Measurements from ENCODE around the gene NRN1L. TPM values are rescaled to one million over a fixed set of nuclear protein-coding genes. Genes with fewer than 3 reads are reported as not detected.

NRN1L gene
- total RNA-seq, 1 donor from 2014 or later, result not detected

DNA sequence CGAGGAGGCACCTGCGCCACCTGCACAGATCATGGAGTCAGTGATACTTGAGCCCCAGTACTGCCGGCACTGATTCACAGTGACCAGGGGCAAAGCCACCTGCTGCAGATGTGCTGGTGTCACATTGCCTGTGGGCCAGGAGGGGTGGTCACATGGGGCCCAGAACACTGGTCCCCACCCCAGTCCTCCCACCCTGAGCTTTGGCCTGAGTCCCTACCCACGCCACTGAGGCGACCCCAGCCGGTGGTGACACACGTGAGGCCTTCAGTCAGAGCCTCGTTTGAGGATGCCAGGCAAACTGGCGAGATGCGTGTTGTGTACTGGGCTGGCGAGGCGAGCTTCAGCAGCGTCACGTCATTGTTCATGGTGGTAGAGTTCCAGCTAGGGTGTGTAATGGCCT, 45.5 kb downstream of the NRN1L start:
- H3K27me3 Mint-ChIP-seq (ENCODE audit: low read depth), result no peaks in the 10 kb centered on the region
- no peaks in the 10 kb centered on the region for H3K9me3 Mint-ChIP-seq
- H3K4me1 Mint-ChIP-seq (ENCODE audit: low read depth), result peaks cover 7% of the 10 kb centered on the region
- no peak overlapping the region for H3K4me3 Mint-ChIP-seq (ENCODE audit: low read depth)
- no peak overlapping the region for H3K27ac Mint-ChIP-seq
- no peak for DNase-seq (ENCODE audit: low spot score)
- intact Hi-C loops (cut with micrococcal nuclease), result loop anchor here (10.0 kb wide), 1 partner anchor 405 kb away; the partner anchor contains the start of gene RIPOR1
- H3K36me3 Mint-ChIP-seq (ENCODE audit: low read depth), result peaks cover 52% of the 10 kb centered on the region

DNA sequence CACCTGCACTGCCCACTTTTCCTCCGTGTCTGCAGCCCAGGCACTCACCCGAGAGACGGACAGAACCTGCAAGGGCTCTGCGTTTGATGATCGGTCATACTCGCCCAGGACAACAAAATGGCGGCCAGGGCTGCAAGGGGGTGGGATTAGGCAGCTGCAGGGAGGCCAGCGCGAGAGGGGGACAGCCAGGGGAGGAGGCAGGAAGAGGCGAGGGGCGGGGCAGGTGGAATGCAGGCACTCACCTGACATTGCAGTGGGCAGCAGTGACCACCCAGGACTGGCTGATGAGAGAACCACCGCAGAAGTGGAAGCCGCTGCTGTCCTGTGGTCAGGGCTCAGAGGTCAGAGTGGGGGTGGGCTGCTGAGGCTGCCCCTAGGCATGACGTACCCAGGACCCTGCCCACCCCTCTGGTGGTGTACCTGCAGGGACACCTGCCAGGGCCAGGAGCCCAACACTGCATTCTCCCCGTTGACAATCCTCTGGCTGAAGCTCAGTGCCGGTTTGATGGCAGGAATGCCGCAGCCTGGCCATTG, 46.1 kb downstream of the NRN1L start:
- H3K36me3 Mint-ChIP-seq (ENCODE audit: low read depth), result peaks cover 58% of the 10 kb centered on the region
- peaks cover 11% of the 10 kb centered on the region for H3K4me1 Mint-ChIP-seq (ENCODE audit: low read depth)

GRCh38 chr16:67931712-67932461, 47.2 kb downstream of the NRN1L start, which contains the start of gene CTRL:
Gene CTRL (minus strand): TSS chr16:67931862. CDS start chr16:67931852, 10 bp downstream.
- H3K9me3 Mint-ChIP-seq, result no peaks in the 10 kb centered on the region
- H3K27me3 Mint-ChIP-seq (ENCODE audit: low read depth), result no peaks in the 10 kb centered on the region
- peaks cover 12% of the 10 kb centered on the region for H3K4me1 Mint-ChIP-seq (ENCODE audit: low read depth)
- DNase-seq (ENCODE audit: low spot score), result no peak
- H3K4me3 Mint-ChIP-seq (ENCODE audit: low read depth), result no peak within 1 kb of the TSS
- peaks cover 65% of the 10 kb centered on the region for H3K36me3 Mint-ChIP-seq (ENCODE audit: low read depth)
- no peak within 1 kb of the TSS for H3K27ac Mint-ChIP-seq
- intact Hi-C loops (cut with micrococcal nuclease), result loop anchor here (10.0 kb wide), 1 partner anchor 407 kb away; the partner anchor contains the start of gene RIPOR1

More for the DNA sequence above, 46.1 kb downstream of the NRN1L start:
- H3K27ac Mint-ChIP-seq, result no peak overlapping the region
- H3K4me3 Mint-ChIP-seq (ENCODE audit: low read depth), result no peak overlapping the region
- no peaks in the 10 kb centered on the region for H3K27me3 Mint-ChIP-seq (ENCODE audit: low read depth)
- no peak for DNase-seq (ENCODE audit: low spot score)
- H3K9me3 Mint-ChIP-seq, result no peaks in the 10 kb centered on the region
- intact Hi-C loops (cut with micrococcal nuclease), result loop anchor here (10.0 kb wide), 1 partner anchor 406 kb away; the partner anchor contains the start of gene RIPOR1

GRCh38 chr16:67932462-67932840, 47.8 kb downstream of the NRN1L start:
- peaks cover 70% of the 10 kb centered on the region for H3K36me3 Mint-ChIP-seq (ENCODE audit: low read depth)
- DNase-seq (ENCODE audit: low spot score), result no peak
- no peaks in the 10 kb centered on the region for H3K9me3 Mint-ChIP-seq
- H3K4me3 Mint-ChIP-seq (ENCODE audit: low read depth), result no peak overlapping the region
- peaks cover 17% of the 10 kb centered on the region for H3K4me1 Mint-ChIP-seq (ENCODE audit: low read depth)
- H3K27me3 Mint-ChIP-seq (ENCODE audit: low read depth), result no peaks in the 10 kb centered on the region
- H3K27ac Mint-ChIP-seq, result no peak overlapping the region
- intact Hi-C loops (cut with micrococcal nuclease), result loop anchor here (10.0 kb wide), 1 partner anchor 408 kb away; the partner anchor contains the start of gene RIPOR1

DNA sequence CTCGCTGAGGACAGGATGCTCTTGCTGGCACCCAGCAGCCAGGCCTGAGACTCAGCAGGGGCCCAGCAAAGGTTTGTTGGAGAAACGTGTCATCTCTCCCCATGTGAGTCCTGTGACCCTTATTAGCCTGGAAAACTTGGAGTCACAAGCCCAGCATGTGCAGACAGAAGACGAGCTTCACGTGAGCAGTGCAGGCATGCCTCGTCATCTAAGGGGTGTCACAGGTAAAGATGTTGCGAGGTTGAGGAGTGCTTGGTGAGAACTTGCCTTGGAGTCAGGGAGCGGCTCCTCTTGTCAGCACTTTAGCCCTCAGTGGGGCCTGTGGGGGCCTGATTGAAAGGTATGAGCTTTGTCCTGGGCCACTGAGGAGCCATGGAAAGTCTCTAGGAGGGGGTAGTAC, 49.1 kb downstream of the NRN1L start:
- H3K4me3 Mint-ChIP-seq (ENCODE audit: low read depth), result peak overlapping the region; percentile 9
- H3K36me3 Mint-ChIP-seq (ENCODE audit: low read depth), result peaks cover 61% of the 10 kb centered on the region
- no peaks in the 10 kb centered on the region for H3K27me3 Mint-ChIP-seq (ENCODE audit: low read depth)
- intact Hi-C loops (cut with micrococcal nuclease), result loop anchor here (2.0 to 10.0 kb wide), 3 partner anchors 41 to 409 kb away; partner anchors contain the start of genes PSKH1 and RIPOR1
- DNase-seq (ENCODE audit: low spot score), result no peak
- peaks cover 17% of the 10 kb centered on the region for H3K4me1 Mint-ChIP-seq (ENCODE audit: low read depth)
- H3K9me3 Mint-ChIP-seq, result no peaks in the 10 kb centered on the region
- no peak overlapping the region for H3K27ac Mint-ChIP-seq

- intact Hi-C loops (cut with micrococcal nuclease), result loop anchor here (1.0 to 10.0 kb wide), 9 partner anchors 34 to 410 kb away; partner anchors contain the start of genes ACD, DDX28, DPEP3 and DUS2
- H3K27me3 Mint-ChIP-seq (ENCODE audit: low read depth), result no peaks in the 10 kb centered on the region
- peaks cover 17% of the 10 kb centered on the region for H3K4me1 Mint-ChIP-seq (ENCODE audit: low read depth)
- no peaks in the 10 kb centered on the region for H3K9me3 Mint-ChIP-seq
- H3K4me3 Mint-ChIP-seq (ENCODE audit: low read depth), result peak overlapping the region; percentile 100
- no peak for DNase-seq (ENCODE audit: low spot score)
- H3K36me3 Mint-ChIP-seq (ENCODE audit: low read depth), result peaks cover 63% of the 10 kb centered on the region
- H3K27ac Mint-ChIP-seq, result peak overlapping the region; percentile 90
Measured at GRCh38 chr16:67934306-67935100, 49.8 kb downstream of the NRN1L start.

DNA sequence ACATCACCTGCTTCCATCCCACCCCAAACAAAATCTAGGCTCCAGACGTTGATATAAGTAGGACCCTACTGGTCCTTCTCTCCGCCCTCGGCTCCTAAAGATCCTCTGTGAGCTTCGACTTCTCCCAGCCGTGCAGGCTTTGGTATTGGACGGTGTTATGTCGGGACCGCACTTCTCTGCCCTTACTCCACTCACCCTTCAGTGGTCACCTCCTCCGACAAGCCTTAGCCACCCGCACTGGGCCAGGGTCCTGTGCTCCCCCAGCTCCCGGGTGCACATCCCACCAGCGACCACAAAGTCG, 50.4 kb downstream of the NRN1L start:
- Mint-ChIP-seq H3K27ac (peak overlapping the region; percentile 90), H3K4me3 (ENCODE audit: low read depth) (peak overlapping the region; percentile 100), H3K9me3 (no peaks in the 10 kb centered on the region), H3K4me1 (ENCODE audit: low read depth) (peaks cover 23% of the 10 kb centered on the region), H3K36me3 (ENCODE audit: low read depth) (peaks cover 64% of the 10 kb centered on the region), H3K27me3 (ENCODE audit: low read depth) (no peaks in the 10 kb centered on the region)
- no peak for DNase-seq (ENCODE audit: low spot score)
- intact Hi-C loops (cut with micrococcal nuclease), result loop anchor here (1.0 to 10.0 kb wide), 9 partner anchors 33 to 410 kb away; partner anchors contain the start of genes ACD, DDX28, DPEP3 and DUS2

GRCh38 chr16:67935402-67936123, 50.9 kb downstream of the NRN1L start:
- intact Hi-C loops (cut with micrococcal nuclease), result loop anchor here (1.0 to 10.0 kb wide), 9 partner anchors 33 to 411 kb away; partner anchors contain the start of genes ACD, DDX28, DPEP3 and DUS2
- Mint-ChIP-seq H3K4me3 (ENCODE audit: low read depth) (peak overlapping the region; percentile 100), H3K4me1 (ENCODE audit: low read depth) (peaks cover 26% of the 10 kb centered on the region), H3K9me3 (no peaks in the 10 kb centered on the region), H3K27me3 (ENCODE audit: low read depth) (no peaks in the 10 kb centered on the region), H3K36me3 (ENCODE audit: low read depth) (peaks cover 65% of the 10 kb centered on the region), H3K27ac (peak overlapping the region; percentile 90)
- peak; percentile 92 for DNase-seq (ENCODE audit: low spot score)

Other genes with a start within 250 kb of the NRN1L start
- 197 and 206 TPM in 2 replicates for gene CARMIL2, start 239.7 kb upstream of the NRN1L start, total RNA-seq
- gene ACD, start 224.6 kb upstream of the NRN1L start, total RNA-seq, result 48.9 and 57.4 TPM in 2 replicates
- gene PARD6A, start 223.9 kb upstream of the NRN1L start, total RNA-seq, result 10.7 and 11.5 TPM in 2 replicates
- gene ENKD1, start 218.1 kb upstream of the NRN1L start, total RNA-seq, result 8.1 and 9.2 TPM in 2 replicates
- 1.4 and 1.8 TPM in 2 replicates for gene C16orf86, start 218.1 kb upstream of the NRN1L start, total RNA-seq
- 17.0 and 18.3 TPM in 2 replicates for gene GFOD2, start 165.6 kb upstream of the NRN1L start, total RNA-seq
- 16.5 and 17.3 TPM in 2 replicates for gene RANBP10, start 78.3 kb upstream of the NRN1L start, total RNA-seq
- gene TSNAXIP1, start 78.0 kb upstream of the NRN1L start, total RNA-seq, result 0.51 and 1.0 TPM in 2 replicates
- 43.0 and 45.1 TPM in 2 replicates for gene THAP11, start 42.6 kb upstream of the NRN1L start, total RNA-seq
- 165 and 177 TPM in 2 replicates for gene NUTF2, start 38.0 kb upstream of the NRN1L start, total RNA-seq
- 38.6 and 50.1 TPM in 2 replicates for gene CENPT, start 37.2 kb upstream of the NRN1L start, total RNA-seq
- gene EDC4, start 11.8 kb upstream of the NRN1L start, total RNA-seq, result 102 and 105 TPM in 2 replicates
- 15.5 and 16.5 TPM in 2 replicates for gene PSKH1, start 8.4 kb downstream of the NRN1L start, total RNA-seq
- gene CTRL, start 47.0 kb downstream of the NRN1L start, total RNA-seq, result 5.6 and 6.0 TPM in 2 replicates
- 238 and 243 TPM in 2 replicates for gene PSMB10, start 52.0 kb downstream of the NRN1L start, total RNA-seq
- gene LCAT, start 59.2 kb downstream of the NRN1L start, total RNA-seq, result 20.0 and 22.0 TPM in 2 replicates
- 46.2 and 47.1 TPM in 2 replicates for gene SLC12A4, start 83.8 kb downstream of the NRN1L start, total RNA-seq
- gene DPEP3, start 95.6 kb downstream of the NRN1L start, total RNA-seq, result not detected in 2 replicates
- gene DPEP2, start 114.6 kb downstream of the NRN1L start, total RNA-seq, result 3.7 and 4.3 TPM in 2 replicates
- gene DPEP2NB, start 131.0 kb downstream of the NRN1L start, total RNA-seq, result not detected in 2 replicates
- gene DDX28, start 138.3 kb downstream of the NRN1L start, total RNA-seq, result 19.3 TPM in 2 replicates
- 31.2 and 34.3 TPM in 2 replicates for gene DUS2, start 138.4 kb downstream of the NRN1L start, total RNA-seq
- gene NFATC3, start 200.5 kb downstream of the NRN1L start, total RNA-seq, result 136 and 146 TPM in 2 replicates

Measured in activated T-helper 2 cell treated with anti-CD3 and anti-CD28 coated beads, Interferon-gamma antibody, Interleukin-2, Interleukin-4, amounts not matched to agents 10 μg/mL and 5 μg/mL and 100 μg/mL, durations not matched to agents 14 hours and 24 hours and 36 hours (primary cell).